Ishikawa (cell line): ENCODE measurements around the gene RBM18.

Source experiments
- CEBPB ChIP-seq: IDR thresholded peaks from 2 replicates; pipeline ENCODE4 v1.6.1; 2012
- CREB1 ChIP-seq: IDR thresholded peaks from 2 replicates; pipeline ENCODE4 v1.6.1; 2012; ENCODE audit warnings: low read depth
- EGR1 ChIP-seq: IDR thresholded peaks from 2 replicates; pipeline ENCODE4 v1.6.1; 2012
- EP300 ChIP-seq: IDR thresholded peaks from 2 replicates; pipeline ENCODE4 v1.6.1; 2012; ENCODE audit warnings: borderline replicate concordance
- FOXM1 ChIP-seq: IDR thresholded peaks from 2 replicates; pipeline ENCODE4 v1.6.1; 2012; ENCODE audit warnings: low read depth, borderline replicate concordance
- MAX ChIP-seq: IDR thresholded peaks from 2 replicates; pipeline ENCODE4 v1.6.1; 2012
- NFIC ChIP-seq: IDR thresholded peaks from 2 replicates; pipeline ENCODE4 v1.6.1; 2012
- RAD21 ChIP-seq: IDR thresholded peaks from 2 replicates; pipeline ENCODE4 v1.6.1; 2012; ENCODE audit warnings: low read depth
- REST ChIP-seq: IDR thresholded peaks from 2 replicates; pipeline ENCODE4 v1.6.1; 2012; ENCODE audit warnings: low read depth, mild to moderate bottlenecking
- TAF1 ChIP-seq: IDR thresholded peaks from 2 replicates; pipeline ENCODE4 v1.6.1; 2012; ENCODE audit warnings: low read depth, mild to moderate bottlenecking
- TCF12 ChIP-seq: IDR thresholded peaks from 2 replicates; pipeline ENCODE4 v1.6.1; 2012; ENCODE audit warnings: low read depth
- TEAD4 ChIP-seq: IDR thresholded peaks from 2 replicates; pipeline ENCODE4 v1.6.1; 2012
- USF1 ChIP-seq: IDR thresholded peaks from 2 replicates; pipeline ENCODE4 v1.6.1; 2012
- YY1 ChIP-seq: IDR thresholded peaks from 2 replicates; pipeline ENCODE4 v1.6.1; 2012; ENCODE audit warnings: low read depth
- ZBTB7A ChIP-seq: IDR thresholded peaks from 2 replicates; pipeline ENCODE4 v1.6.1; 2012; ENCODE audit warnings: low read depth

Gene RBM18

GRCh38 chr9:122215663-122216062, 49.0 kb downstream of the RBM18 start:
- no peak for TF ChIP-seq EP300
- no peak for TF ChIP-seq EGR1
- no peak for TF ChIP-seq USF1
- TF ChIP-seq RAD21 = no peak
- no peak for TF ChIP-seq TAF1
- no peak for TF ChIP-seq NFIC

- TF ChIP-seq YY1 (no peak), MAX (no peak), FOXM1 (no peak), USF1 (no peak), ZBTB7A (no peak; the same call in 1 of the 2 replicates), NFIC (no peak), RAD21 (no peak)
These were observed 50.1 kb downstream of the RBM18 start for GRCh38 chr9:122214507-122214906.

GRCh38 chr9:122213589-122214413, 50.8 kb downstream of the RBM18 start:
- TF ChIP-seq USF1 = peak; percentile 67; the same call in 1 of the 2 replicates
- peak; percentile 100 for TF ChIP-seq MAX
- no peak for TF ChIP-seq FOXM1
- TF ChIP-seq RAD21 = no peak
- TF ChIP-seq TCF12 = no peak
- no peak for TF ChIP-seq EP300
- TF ChIP-seq TAF1 = peak; percentile 21; the same call in 1 of the 2 replicates
- peak; percentile 41; the same call in 1 of the 2 replicates for TF ChIP-seq CREB1
- no peak; the same call in 1 of the 2 replicates for TF ChIP-seq TEAD4
- TF ChIP-seq ZBTB7A = peak; percentile 80
- peak; percentile 84 for TF ChIP-seq EGR1
- TF ChIP-seq NFIC = no peak
- TF ChIP-seq REST = no peak
- TF ChIP-seq YY1 = peak; percentile 65; the same call in 1 of the 2 replicates
- no peak for TF ChIP-seq CEBPB

- no peak for TF ChIP-seq TCF12
- TF ChIP-seq CREB1 = no peak
- TF ChIP-seq RAD21 = no peak
- TF ChIP-seq REST = no peak
- no peak for TF ChIP-seq FOXM1
- no peak for TF ChIP-seq MAX
- TF ChIP-seq EP300 = no peak
- TF ChIP-seq TEAD4 = no peak
- no peak for TF ChIP-seq EGR1
- no peak for TF ChIP-seq NFIC
These were observed 51.5 kb downstream of the RBM18 start for GRCh38 chr9:122213102-122213588.

GRCh38 chr9:122212473-122213004, 52.1 kb downstream of the RBM18 start:
- no peak for TF ChIP-seq FOXM1
- no peak for TF ChIP-seq CREB1
- TF ChIP-seq MAX = no peak
- no peak for TF ChIP-seq NFIC
- no peak for TF ChIP-seq TCF12
- no peak for TF ChIP-seq USF1
- TF ChIP-seq REST = no peak
- TF ChIP-seq CEBPB = no peak
